DMS 273 (cell line): ENCODE measurements around the gene BTBD18.
"Not testable (repeated sequence)": the region's sequence is repeated elsewhere in the genome, so short reads cannot be mapped to it uniquely, and the experiment has no call there.

Experiments used
- DNase-seq: peaks from one replicate; lab custom pipeline; 2025; ENCODE audit not compliant: unreplicated experiment; lab: John Stamatoyannopoulos, UW

Gene BTBD18

GRCh38 chr11:57735619-57736298 lies 15.9 kb downstream of the BTBD18 start:
- DNase-seq = no peak

DNA sequence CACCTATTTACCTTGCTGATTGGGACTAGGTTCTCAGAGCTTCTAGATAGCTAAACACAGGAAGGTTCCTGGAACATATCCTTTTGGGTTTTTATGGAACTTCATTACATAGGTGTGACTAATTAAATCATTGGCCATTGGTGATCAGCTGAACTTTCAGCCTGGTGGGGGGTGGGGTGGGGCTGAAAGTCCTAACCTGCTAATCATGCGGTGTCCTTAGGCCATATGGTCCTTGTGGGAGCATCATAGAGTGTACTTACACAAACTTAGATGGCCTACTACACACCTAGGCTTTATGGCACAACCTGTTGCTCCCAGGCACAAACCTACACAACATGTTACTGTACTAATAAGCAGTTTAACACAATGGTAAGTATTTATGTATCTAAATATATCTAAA lies 19.0 kb downstream of the BTBD18 start:
- DNase-seq = no peak

DNA sequence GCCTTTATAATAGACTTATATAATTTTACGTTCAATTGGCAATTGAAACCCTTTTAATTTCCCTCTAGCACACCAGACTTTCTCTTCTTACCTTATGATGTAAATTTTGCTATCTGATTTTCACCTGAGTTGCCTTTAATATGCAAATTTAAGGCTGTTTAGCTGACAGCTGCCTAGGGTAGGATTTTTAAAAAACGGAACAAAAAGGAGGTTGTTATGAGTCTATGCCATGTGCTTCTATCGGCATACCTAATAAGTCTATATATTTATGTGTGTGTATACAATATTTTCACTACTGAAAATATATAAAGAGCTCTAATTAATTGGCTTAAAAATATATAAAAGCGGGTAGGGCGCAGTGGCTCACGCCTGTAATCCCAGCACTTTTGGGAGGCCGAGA lies 22.1 kb downstream of the BTBD18 start:
- no peak for DNase-seq

DNA sequence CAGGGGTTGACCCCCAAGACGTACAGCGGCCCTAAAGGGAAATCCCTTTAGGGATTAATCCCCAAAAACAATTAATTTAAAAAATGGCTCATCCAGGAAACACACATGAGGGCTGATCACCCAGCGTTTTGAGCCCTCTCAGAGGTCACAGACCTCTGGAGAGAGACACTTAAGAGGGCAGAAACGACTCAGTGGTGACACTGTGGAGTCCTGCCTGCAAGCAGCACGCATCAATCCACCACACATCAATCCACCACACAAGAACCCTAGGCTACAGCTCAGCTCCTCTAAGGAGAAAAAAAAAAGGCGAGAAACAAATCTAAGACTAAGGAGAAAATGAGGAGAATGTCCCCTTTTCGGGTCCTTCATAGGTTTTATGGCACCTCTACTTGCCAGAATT lies 22.8 kb downstream of the BTBD18 start:
- no peak for DNase-seq

- no peak for DNase-seq
These were observed 24.4 kb downstream of the BTBD18 start for GRCh38 chr11:57727185-57727584.

DNA sequence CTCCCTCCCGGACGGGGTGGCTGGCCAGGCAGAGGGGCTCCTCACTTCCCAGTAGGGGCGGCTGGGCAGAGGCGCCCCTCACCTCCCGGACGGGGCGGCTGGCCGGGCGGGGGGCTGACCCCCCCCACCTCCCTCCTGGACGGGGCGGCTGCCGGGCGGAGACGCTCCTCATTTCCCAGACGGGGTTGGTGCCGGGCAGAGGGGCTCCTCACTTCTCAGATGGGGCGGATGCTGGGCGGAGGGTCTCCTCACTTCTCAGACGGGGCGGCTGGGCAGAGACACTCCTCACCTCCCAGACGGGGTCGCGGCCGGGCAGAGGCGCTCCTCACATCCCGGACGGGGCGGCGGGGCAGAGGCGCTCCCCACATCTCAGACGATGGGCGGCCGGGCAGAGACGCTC lies 34.9 kb downstream of the BTBD18 start:
- DNase-seq = not testable (repeated sequence)

DNA sequence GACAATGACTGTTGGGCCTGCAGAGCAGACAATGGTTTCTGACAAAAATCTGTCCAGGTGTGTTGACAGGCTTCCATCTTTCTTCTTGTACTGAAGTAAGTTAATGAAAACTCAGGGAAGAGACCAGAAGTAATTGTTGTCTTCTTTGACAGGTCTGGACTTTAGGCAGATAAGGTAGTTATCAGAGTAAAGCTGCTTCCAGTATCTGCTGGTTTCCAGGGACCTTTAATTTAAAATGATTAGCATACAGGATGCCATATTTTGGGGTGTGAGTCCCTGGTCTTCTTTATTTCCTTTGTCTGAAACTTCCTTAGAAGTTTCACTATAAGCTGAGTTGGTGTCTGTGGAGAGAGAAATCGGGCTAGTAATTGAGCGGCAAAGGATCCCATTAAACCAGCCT lies 37.8 kb downstream of the BTBD18 start:
- DNase-seq = no peak

- peak; percentile 96 for DNase-seq
These were observed 39.1 kb downstream of the BTBD18 start, which contains the start of gene TMX2 for GRCh38 chr11:57712256-57713150. TSS of gene TMX2 (plus strand) at chr11:57712593. CDS start at chr11:57712619, 26 bp downstream.

DNA sequence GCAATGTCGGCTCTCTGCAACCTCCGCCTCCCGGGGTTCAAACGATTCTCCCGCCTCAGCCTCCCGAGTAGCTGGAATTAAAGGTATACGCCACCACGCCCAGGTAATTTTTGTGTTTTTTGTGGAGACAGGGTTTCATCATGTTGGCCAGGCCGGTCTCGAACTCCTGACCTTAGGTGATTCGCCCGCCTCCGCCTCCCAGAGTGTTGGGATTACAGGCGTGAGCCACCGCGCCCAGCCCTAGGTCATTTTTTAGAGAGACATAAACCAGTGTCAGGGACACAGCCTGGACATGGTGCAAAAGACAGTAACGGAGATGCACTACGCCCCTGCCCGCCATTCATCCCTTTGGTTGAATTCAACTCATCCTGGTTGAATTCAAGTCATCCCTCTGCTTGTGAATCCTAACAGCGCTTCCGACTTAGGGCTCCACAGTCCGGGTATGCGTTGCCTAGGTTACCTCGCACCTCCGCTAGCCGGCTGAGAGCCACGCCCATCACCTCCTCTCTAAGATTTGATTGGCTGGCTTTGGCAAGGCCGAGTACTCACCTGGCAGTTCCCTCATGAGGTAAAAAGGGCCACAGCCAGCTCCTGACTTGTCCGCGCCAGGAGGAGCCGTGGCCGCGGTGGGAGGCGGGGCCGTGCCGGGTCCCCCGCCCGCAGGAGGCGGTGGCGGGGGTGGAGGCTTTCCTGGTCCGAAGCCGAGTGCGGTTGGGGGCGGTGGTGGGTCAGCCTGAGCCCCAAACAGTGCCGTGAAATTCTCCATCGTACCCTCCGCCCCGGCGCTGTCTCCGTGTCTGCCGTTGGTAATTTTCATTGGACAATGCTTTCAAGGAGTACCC lies 40.0 kb downstream of the BTBD18 start, which contains the start of gene MED19:
Gene MED19 (minus strand): TSS at position 802 of the 842 bp plus-strand sequence. CDS start 36 bp downstream, at position 766.
- peak; percentile 83 for DNase-seq

DNA sequence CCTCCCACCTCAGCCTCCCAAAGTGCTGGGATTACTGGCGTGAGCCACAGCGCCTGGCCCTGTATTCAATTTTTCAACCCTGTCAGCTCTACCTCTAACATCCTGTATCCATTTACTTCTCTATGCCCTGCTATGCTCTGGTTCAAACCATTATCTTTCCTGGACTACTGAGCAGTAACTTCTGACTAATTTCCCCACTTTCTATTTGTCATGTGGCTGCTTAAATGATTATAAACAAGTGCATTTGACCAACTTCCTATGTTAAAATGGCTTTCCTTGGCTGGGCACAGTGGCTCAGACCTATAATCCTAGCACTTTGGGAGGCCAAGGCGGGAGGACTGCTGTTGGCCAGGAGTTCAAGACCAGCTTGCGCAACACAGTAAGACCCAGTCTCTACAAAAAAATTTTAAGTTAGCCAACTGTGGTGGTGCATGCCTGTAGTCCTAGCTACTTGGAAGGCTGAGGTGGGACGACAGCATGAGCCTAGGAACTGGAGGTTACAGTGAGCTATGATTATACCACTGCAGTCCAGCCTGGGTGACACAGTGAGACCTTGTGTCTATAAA lies 41.7 kb downstream of the BTBD18 start:
- DNase-seq = no peak

- DNase-seq = not testable (repeated sequence)
These were observed 46.2 kb downstream of the BTBD18 start for GRCh38 chr11:57705432-57705831.

GRCh38 chr11:57704932-57705331 lies 46.7 kb downstream of the BTBD18 start:
- no peak for DNase-seq

DNA sequence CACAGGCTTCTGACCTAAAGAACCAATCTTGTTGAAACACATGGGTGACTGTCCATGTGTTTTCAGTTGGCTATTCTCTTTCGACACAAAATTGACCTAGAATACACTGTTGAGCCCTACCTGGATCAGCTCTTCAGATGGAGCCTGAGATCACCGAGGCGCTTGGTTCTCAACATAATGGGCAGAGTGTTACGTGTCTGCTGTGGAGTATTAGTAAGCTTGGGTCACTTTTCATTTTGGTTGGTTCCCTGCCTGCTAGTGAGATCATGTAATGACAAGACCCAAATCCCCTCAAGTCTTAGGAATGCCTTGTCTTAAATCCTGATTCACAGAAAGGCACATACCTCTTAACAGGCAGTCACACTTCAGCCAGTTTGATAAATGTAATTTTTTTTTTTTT lies 48.3 kb downstream of the BTBD18 start:
- no peak for DNase-seq

DNA sequence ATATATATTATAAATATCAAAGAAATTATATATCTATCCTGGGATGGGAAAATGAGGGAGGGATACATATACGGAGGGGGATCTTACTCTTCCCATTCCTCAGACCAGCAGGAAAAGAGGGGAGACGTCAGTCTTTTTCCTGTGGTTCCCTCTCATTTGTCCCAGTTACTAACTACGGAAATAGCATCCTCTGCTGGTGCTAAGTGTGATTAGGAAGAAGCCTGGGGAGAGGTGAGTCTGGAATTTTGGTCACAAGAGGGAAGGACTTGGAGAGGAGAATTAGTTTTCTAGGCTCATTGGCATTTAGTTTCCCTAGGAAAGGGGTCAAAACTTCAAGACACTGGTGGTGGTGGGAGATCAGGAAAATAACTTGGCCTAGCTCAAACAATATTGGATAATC lies 51.2 kb downstream of the BTBD18 start:
- DNase-seq = no peak

DNA sequence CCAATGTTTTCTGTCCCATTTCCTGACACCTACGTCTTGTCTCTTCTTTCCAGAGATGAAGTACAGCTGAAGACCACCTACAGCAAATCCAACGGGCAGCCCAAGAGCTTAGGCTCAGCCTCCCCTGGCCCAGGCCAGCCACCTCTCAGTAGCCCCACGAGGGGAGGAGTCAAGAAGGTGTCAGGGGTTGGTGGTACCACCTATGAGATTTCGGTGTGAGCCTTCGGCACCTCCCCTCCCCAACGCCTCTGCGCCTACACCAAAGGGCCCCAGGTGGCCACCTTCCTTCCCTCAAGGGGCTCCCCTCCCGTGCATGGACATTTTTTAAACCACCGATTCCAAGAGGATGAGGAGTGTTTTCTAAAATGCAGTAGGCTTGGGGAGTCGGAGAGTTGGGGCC lies 51.8 kb downstream of the BTBD18 start:
- DNase-seq = no peak

- DNase-seq = no peak
These were observed 52.7 kb downstream of the BTBD18 start for GRCh38 chr11:57698843-57699365.
